Stimulated activated CD4-positive, alpha-beta T cell treated with anti-CD3 and anti-CD28 coated beads, TNF-alpha, amount 100 ng/mL, for 48 hours (primary cell): Measurements from ENCODE around the gene GATA3.

Experiments used
- DNase-seq, 3 donors: peaks; one replicate each; pipeline ENCODE4 v3.0.0-alpha.2; 2020; ENCODE audit warnings: low read depth in 3 of 3

Gene GATA3

GRCh38 chr10:8051109-8051821 is 3.2 kb upstream of the GATA3 start:
- no peak for DNase-seq

GRCh38 chr10:8051851-8052257 is 2.6 kb upstream of the GATA3 start:
- DNase-seq = no peak

- DNase-seq = no peak
Observed at GRCh38 chr10:8052341-8052955, 2.0 kb upstream of the GATA3 start.

- no peak for DNase-seq
Observed at GRCh38 chr10:8052956-8053445, 1.5 kb upstream of the GATA3 start.

GRCh38 chr10:8053446-8054243 is 843 bp upstream of the GATA3 start:
- DNase-seq = peak; percentile 89 to 98 (median 95)

- no peak for DNase-seq
Observed at GRCh38 chr10:8054244-8054493, 319 bp upstream of the GATA3 start.

GRCh38 chr10:8055420-8056349 is 1.2 kb downstream of the GATA3 start:
- DNase-seq = no peak

GRCh38 chr10:8056378-8056777 is 1.9 kb downstream of the GATA3 start:
- no peak for DNase-seq

GRCh38 chr10:8056871-8057331 is 2.4 kb downstream of the GATA3 start:
- DNase-seq = no peak

GRCh38 chr10:8057636-8058273 is 3.3 kb downstream of the GATA3 start:
- no peak for DNase-seq

GRCh38 chr10:8058274-8059111 is 4.0 kb downstream of the GATA3 start:
- no peak for DNase-seq

GRCh38 chr10:8059191-8059936 is 4.9 kb downstream of the GATA3 start:
- no peak for DNase-seq

GRCh38 chr10:8060010-8060703 is 5.7 kb downstream of the GATA3 start:
- peak in 1 of 3 donors; percentile 71 for DNase-seq

GRCh38 chr10:8060704-8061121 is 6.2 kb downstream of the GATA3 start:
- no peak for DNase-seq

- DNase-seq = no peak
Observed at GRCh38 chr10:8061274-8062211, 7.1 kb downstream of the GATA3 start.

GRCh38 chr10:8063128-8063908 is 8.8 kb downstream of the GATA3 start:
- no peak for DNase-seq

GRCh38 chr10:8063935-8064334 is 9.4 kb downstream of the GATA3 start:
- DNase-seq = no peak
